ENCODE data around the gene COA7. TPM values are rescaled to one million over a fixed set of nuclear protein-coding genes. Genes with fewer than 3 reads are reported as not detected.
"Not testable (repeated sequence)": the region's sequence is repeated elsewhere in the genome, so short reads cannot be mapped to it uniquely, and the experiment has no call there.

Gene COA7
- polyA plus RNA-seq, 3 donors: 4.8 to 8.5 (median 6.2) TPM

GRCh38 chr1:52738148-52738547, 40.0 kb upstream of the COA7 start:
- Histone ChIP-seq H3K79me2 (ENCODE audit: insufficient read depth, low read length) (peaks cover 47% of the 10 kb centered on the region), H3K9ac (ENCODE audit: insufficient read depth, low read length, poor library complexity, severe bottlenecking) (no peak overlapping the region), H3K36me3 (replicated peaks in 1 of 2; ENCODE audit: control insufficient read depth in 1 of 2, insufficient read depth in 2 of 2, low read length in 2 of 2) (peaks cover 0 to 6% of the 10 kb centered on the region in 2 donors), H3K9me3 (replicated peaks in 1 of 2; ENCODE audit: control insufficient read depth in 1 of 2, insufficient read depth in 1 of 2, low read length in 2 of 2) (no peaks in the 10 kb centered on the region), H3K27ac (ENCODE audit: low read depth in 1 of 2, low read length in 2 of 2) (no peak overlapping the region), H3K27me3 (ENCODE audit: control insufficient read depth in 2 of 2, insufficient read depth in 2 of 2, low read length in 2 of 2) (no peaks in the 10 kb centered on the region), H3K4me1 (ENCODE audit: control insufficient read depth in 1 of 2, insufficient read depth in 2 of 2, low read length in 2 of 2) (no peaks in the 10 kb centered on the region), H2AFZ (ENCODE audit: insufficient read depth, low read depth, low read length, poor library complexity, severe bottlenecking) (no peak overlapping the region), H3K4me3 (replicated peaks in 1 of 3; ENCODE audit: low read depth in 2 of 3, low read length in 3 of 3) (no peak overlapping the region), H3K4me2 (replicated peaks; ENCODE audit: extremely low read depth, low read length, poor library complexity, severe bottlenecking) (no peak overlapping the region), H4K20me1 (ENCODE audit: insufficient read depth, low read length) (peaks cover 69% of the 10 kb centered on the region)
- 100% methylated on average over 4 of the region's 5 CpGs for WGBS (ENCODE audit: insufficient coverage)
- peaks cover 0 to 2% (median 0%) of the 10 kb centered on the region in 3 donors for H3K27me3 Mint-ChIP-seq (ENCODE audit: low read depth in 3 of 3)
- H3K9me3 Mint-ChIP-seq: no peaks in the 10 kb centered on the region
- peaks cover 6% of the 10 kb centered on the region for H3K4me1 Mint-ChIP-seq
- DNase-seq: no peak
- no peak overlapping the region for H3K4me3 Mint-ChIP-seq
- H3K36me3 Mint-ChIP-seq: peaks cover 7 to 17% of the 10 kb centered on the region in 2 donors
- intact Hi-C loops (cut with micrococcal nuclease): no loop called here
- H3K27ac Mint-ChIP-seq: no peak overlapping the region
- TF ChIP-seq, protein P1, sequence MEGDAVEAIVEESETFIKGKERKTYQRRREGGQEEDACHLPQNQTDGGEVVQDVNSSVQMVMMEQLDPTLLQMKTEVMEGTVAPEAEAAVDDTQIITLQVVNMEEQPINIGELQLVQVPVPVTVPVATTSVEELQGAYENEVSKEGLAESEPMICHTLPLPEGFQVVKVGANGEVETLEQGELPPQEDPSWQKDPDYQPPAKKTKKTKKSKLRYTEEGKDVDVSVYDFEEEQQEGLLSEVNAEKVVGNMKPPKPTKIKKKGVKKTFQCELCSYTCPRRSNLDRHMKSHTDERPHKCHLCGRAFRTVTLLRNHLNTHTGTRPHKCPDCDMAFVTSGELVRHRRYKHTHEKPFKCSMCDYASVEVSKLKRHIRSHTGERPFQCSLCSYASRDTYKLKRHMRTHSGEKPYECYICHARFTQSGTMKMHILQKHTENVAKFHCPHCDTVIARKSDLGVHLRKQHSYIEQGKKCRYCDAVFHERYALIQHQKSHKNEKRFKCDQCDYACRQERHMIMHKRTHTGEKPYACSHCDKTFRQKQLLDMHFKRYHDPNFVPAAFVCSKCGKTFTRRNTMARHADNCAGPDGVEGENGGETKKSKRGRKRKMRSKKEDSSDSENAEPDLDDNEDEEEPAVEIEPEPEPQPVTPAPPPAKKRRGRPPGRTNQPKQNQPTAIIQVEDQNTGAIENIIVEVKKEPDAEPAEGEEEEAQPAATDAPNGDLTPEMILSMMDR (IDR thresholded peaks at IDR 0.05): no peak

GRCh38 chr1:52735371-52735770, 37.2 kb upstream of the COA7 start:
- H3K4me1 ChIP-seq (ENCODE audit: control insufficient read depth in 1 of 2, insufficient read depth in 2 of 2, low read length in 2 of 2); DNase-seq; H3K27ac ChIP-seq (ENCODE audit: low read depth in 1 of 2, low read length in 2 of 2); H3K27me3 ChIP-seq (ENCODE audit: control insufficient read depth in 2 of 2, insufficient read depth in 2 of 2, low read length in 2 of 2); H3K4me2 ChIP-seq (replicated peaks; ENCODE audit: extremely low read depth, low read length, poor library complexity, severe bottlenecking); H3K4me1 Mint-ChIP-seq; H2AFZ ChIP-seq (ENCODE audit: insufficient read depth, low read depth, low read length, poor library complexity, severe bottlenecking); H3K27me3 Mint-ChIP-seq (ENCODE audit: low read depth in 3 of 3); H3K9ac ChIP-seq (ENCODE audit: insufficient read depth, low read length, poor library complexity, severe bottlenecking); intact Hi-C loops (cut with micrococcal nuclease); H3K9me3 Mint-ChIP-seq; H3K4me3 Mint-ChIP-seq; H3K4me3 ChIP-seq (replicated peaks in 1 of 3; ENCODE audit: low read depth in 2 of 3, low read length in 3 of 3); H3K9me3 ChIP-seq (replicated peaks in 1 of 2; ENCODE audit: control insufficient read depth in 1 of 2, insufficient read depth in 1 of 2, low read length in 2 of 2); H3K27ac Mint-ChIP-seq: not testable (repeated sequence)
- H3K36me3 Mint-ChIP-seq: peaks cover 15 to 19% of the 10 kb centered on the region in 2 donors
- Histone ChIP-seq H3K36me3 (replicated peaks in 1 of 2; ENCODE audit: control insufficient read depth in 1 of 2, insufficient read depth in 2 of 2, low read length in 2 of 2) (peaks cover 3 to 12% of the 10 kb centered on the region in 2 donors), H4K20me1 (ENCODE audit: insufficient read depth, low read length) (peaks cover 79% of the 10 kb centered on the region), H3K79me2 (ENCODE audit: insufficient read depth, low read length) (peaks cover 67% of the 10 kb centered on the region)
- WGBS (ENCODE audit: insufficient coverage): 97% methylated on average over 5 of the region's 9 CpGs

All from CD14-positive monocyte (primary cell).